ENCODE measurements around the gene SLC17A9.
A peak's percentile ranks its signal among the peaks of the same experiment; 100 is the strongest.

Gene SLC17A9

GRCh38 chr20:62952373-62952967, at the start of gene SLC17A9:
SLC17A9 (plus strand) TSS chr20:62952709; CDS start chr20:62952831, 122 bp downstream.
- DNase-seq (ENCODE audit: low spot score) = peak; percentile 92

GRCh38 chr20:62902926-62903615, 49.4 kb upstream of the SLC17A9 start:
- peak; percentile 18 for DNase-seq (ENCODE audit: low spot score)

GRCh38 chr20:62905536-62906117, 46.9 kb upstream of the SLC17A9 start:
- no peak for DNase-seq (ENCODE audit: low spot score)

GRCh38 chr20:62906209-62906608, 46.3 kb upstream of the SLC17A9 start:
- no peak for DNase-seq (ENCODE audit: low spot score)

GRCh38 chr20:62906647-62907375, 45.7 kb upstream of the SLC17A9 start:
- DNase-seq (ENCODE audit: low spot score) = no peak

- no peak for DNase-seq (ENCODE audit: low spot score)
Measured at GRCh38 chr20:62907384-62908317, 44.9 kb upstream of the SLC17A9 start.

- DNase-seq (ENCODE audit: low spot score) = no peak
Measured at GRCh38 chr20:62908971-62909791, 43.3 kb upstream of the SLC17A9 start.

- DNase-seq (ENCODE audit: low spot score) = no peak
Measured at GRCh38 chr20:62910217-62910766, 42.2 kb upstream of the SLC17A9 start.

GRCh38 chr20:62910777-62911497, 41.6 kb upstream of the SLC17A9 start:
- no peak for DNase-seq (ENCODE audit: low spot score)

- no peak for DNase-seq (ENCODE audit: low spot score)
Measured at GRCh38 chr20:62911701-62912280, 40.7 kb upstream of the SLC17A9 start.

- no peak for DNase-seq (ENCODE audit: low spot score)
Measured at GRCh38 chr20:62913043-62913630, 39.4 kb upstream of the SLC17A9 start.

GRCh38 chr20:62914436-62914835, 38.1 kb upstream of the SLC17A9 start:
- DNase-seq (ENCODE audit: low spot score) = no peak

GRCh38 chr20:62914970-62915457, 37.5 kb upstream of the SLC17A9 start:
- DNase-seq (ENCODE audit: low spot score) = peak; percentile 73

GRCh38 chr20:62916703-62917476, 35.6 kb upstream of the SLC17A9 start:
- DNase-seq (ENCODE audit: low spot score) = no peak

GRCh38 chr20:62917720-62918119, 34.8 kb upstream of the SLC17A9 start:
- no peak for DNase-seq (ENCODE audit: low spot score)

- DNase-seq (ENCODE audit: low spot score) = no peak
Measured at GRCh38 chr20:62918147-62918546, 34.4 kb upstream of the SLC17A9 start.

- DNase-seq (ENCODE audit: low spot score) = no peak
Measured at GRCh38 chr20:62918831-62919230, 33.7 kb upstream of the SLC17A9 start.

GRCh38 chr20:62920039-62920645, 32.4 kb upstream of the SLC17A9 start:
- no peak for DNase-seq (ENCODE audit: low spot score)

All from AG08395 (cell line).